Measurements from ENCODE around the gene KIAA1217. TPM values are rescaled to one million over a fixed set of nuclear protein-coding genes. Genes with fewer than 3 reads are reported as not detected.

The KIAA1217 gene
- total RNA-seq, 1 experiment from 2014 or later: 171 TPM

- no TSS peak for BruUV-seq (replicated peaks)
These were observed 294.8 kb downstream of the KIAA1217 start for GRCh38 chr10:24503461-24504320.

DNA sequence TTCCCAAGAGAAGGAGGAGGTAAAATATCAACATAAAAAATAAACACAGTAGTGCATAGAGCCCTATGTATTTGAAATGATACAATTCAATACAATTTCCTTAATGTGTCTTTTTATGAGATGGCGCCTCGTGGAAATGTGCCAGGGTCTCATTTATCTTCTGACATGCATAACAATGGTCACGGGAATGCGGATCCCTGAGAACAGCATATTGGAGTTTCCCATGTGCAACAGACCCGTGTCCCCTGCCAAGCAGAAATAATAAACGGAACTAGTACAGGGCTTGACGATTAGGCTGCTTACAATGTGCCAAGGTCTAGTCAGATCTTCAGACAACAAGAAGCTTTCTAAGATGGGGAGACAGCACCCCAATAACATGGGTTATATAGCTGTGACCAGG lies 296.8 kb downstream of the KIAA1217 start:
- Mint-ChIP-seq H3K4me1 (ENCODE audit: low read depth, unreplicated experiment) (peaks cover 7% of the 10 kb centered on the region), H3K27me3 (ENCODE audit: insufficient read depth, unreplicated experiment) (no peaks in the 10 kb centered on the region), H3K36me3 (ENCODE audit: insufficient read depth, unreplicated experiment) (peaks cover 87% of the 10 kb centered on the region), H3K9me3 (ENCODE audit: unreplicated experiment) (no peaks in the 10 kb centered on the region), H3K4me3 (ENCODE audit: unreplicated experiment) (no peak overlapping the region), H3K27ac (ENCODE audit: unreplicated experiment) (no peak overlapping the region)
- BruUV-seq (replicated peaks): no TSS peak
- H3K4me3 ChIP-seq (ENCODE audit: low read depth, low read length): no peak overlapping the region
- ChIA-PET POLR2A (no interaction called here), CTCF (no interaction called here)
- peaks cover 10% of the 10 kb centered on the region for H3K36me3 ChIP-seq (ENCODE audit: control insufficient read depth, insufficient read depth, low read length)
- no peaks in the 10 kb centered on the region for H3K27me3 ChIP-seq (replicated peaks; ENCODE audit: control insufficient read depth, insufficient read depth, low read length)
- intact Hi-C loops (cut with micrococcal nuclease; ENCODE audit: unreplicated experiment): no loop called here
- H3K9me3 ChIP-seq: no peaks in the 10 kb centered on the region
- DNase-seq: no peak
- TF ChIP-seq, protein P1, sequence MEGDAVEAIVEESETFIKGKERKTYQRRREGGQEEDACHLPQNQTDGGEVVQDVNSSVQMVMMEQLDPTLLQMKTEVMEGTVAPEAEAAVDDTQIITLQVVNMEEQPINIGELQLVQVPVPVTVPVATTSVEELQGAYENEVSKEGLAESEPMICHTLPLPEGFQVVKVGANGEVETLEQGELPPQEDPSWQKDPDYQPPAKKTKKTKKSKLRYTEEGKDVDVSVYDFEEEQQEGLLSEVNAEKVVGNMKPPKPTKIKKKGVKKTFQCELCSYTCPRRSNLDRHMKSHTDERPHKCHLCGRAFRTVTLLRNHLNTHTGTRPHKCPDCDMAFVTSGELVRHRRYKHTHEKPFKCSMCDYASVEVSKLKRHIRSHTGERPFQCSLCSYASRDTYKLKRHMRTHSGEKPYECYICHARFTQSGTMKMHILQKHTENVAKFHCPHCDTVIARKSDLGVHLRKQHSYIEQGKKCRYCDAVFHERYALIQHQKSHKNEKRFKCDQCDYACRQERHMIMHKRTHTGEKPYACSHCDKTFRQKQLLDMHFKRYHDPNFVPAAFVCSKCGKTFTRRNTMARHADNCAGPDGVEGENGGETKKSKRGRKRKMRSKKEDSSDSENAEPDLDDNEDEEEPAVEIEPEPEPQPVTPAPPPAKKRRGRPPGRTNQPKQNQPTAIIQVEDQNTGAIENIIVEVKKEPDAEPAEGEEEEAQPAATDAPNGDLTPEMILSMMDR (IDR thresholded peaks at IDR 0.05; ENCODE audit: insufficient read depth in 1 of 2, low read depth in 1 of 2, low read length in 1 of 2, severe bottlenecking in 1 of 2, unreplicated experiment in 1 of 2): no peak
- no peaks in the 10 kb centered on the region for H3K4me1 ChIP-seq

More at GRCh38 chr10:24503461-24504320, 294.8 kb downstream of the KIAA1217 start:
- intact Hi-C loops (cut with micrococcal nuclease; ENCODE audit: unreplicated experiment): loop anchor here (1.0 to 5.0 kb wide), 10 partner anchors 37 to 509 kb away; no protein-coding TSS in a partner anchor
- Histone ChIP-seq H3K27me3 (replicated peaks; ENCODE audit: control insufficient read depth, insufficient read depth, low read length) (no peaks in the 10 kb centered on the region), H3K9me3 (no peaks in the 10 kb centered on the region), H3K4me1 (no peaks in the 10 kb centered on the region), H3K4me3 (ENCODE audit: low read depth, low read length) (no peak overlapping the region), H3K36me3 (ENCODE audit: control insufficient read depth, insufficient read depth, low read length) (peaks cover 10% of the 10 kb centered on the region)
- TF ChIP-seq, protein P1 (IDR thresholded peaks at IDR 0.05; ENCODE audit: insufficient read depth in 1 of 2, low read depth in 1 of 2, low read length in 1 of 2, severe bottlenecking in 1 of 2, unreplicated experiment in 1 of 2): peak; percentile 82 to 87
- Mint-ChIP-seq H3K36me3 (ENCODE audit: insufficient read depth, unreplicated experiment) (peaks cover 85% of the 10 kb centered on the region), H3K27ac (ENCODE audit: unreplicated experiment) (no peak overlapping the region), H3K4me3 (ENCODE audit: unreplicated experiment) (no peak overlapping the region), H3K4me1 (ENCODE audit: low read depth, unreplicated experiment) (peaks cover 7% of the 10 kb centered on the region), H3K27me3 (ENCODE audit: insufficient read depth, unreplicated experiment) (no peaks in the 10 kb centered on the region), H3K9me3 (ENCODE audit: unreplicated experiment) (no peaks in the 10 kb centered on the region)
- DNase-seq: peak; percentile 75 to 80
- ChIA-PET POLR2A (no interaction called here), CTCF (interaction anchor here (0.6 to 1.7 kb wide), 6 partner anchors 9 to 509 kb away, joined by 3 to 5 read pairs (median 4); partner anchors contain the start of gene KIAA1217)

DNA sequence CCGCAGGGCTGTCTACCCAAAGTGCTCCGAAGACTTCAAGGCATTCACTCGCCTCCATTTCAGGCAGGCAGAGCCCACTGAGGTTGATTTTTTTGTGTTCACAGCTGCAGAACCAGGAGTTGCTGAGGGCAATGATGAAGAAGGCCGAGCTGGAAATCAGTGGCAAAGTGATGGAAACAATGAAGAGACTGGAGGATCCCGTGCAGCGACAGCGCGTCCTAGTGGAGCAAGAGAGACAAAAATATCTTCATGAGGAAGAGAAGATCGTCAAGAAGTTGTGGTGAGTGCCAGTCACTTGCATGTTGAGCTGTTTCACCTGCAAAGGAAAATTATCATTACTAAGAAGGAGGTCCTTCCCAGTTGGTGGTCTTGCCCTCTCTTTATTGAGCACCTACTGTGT lies 304.2 kb downstream of the KIAA1217 start:
- Histone ChIP-seq H3K9me3 (no peaks in the 10 kb centered on the region), H3K4me1 (no peaks in the 10 kb centered on the region), H3K4me3 (ENCODE audit: low read depth, low read length) (no peak overlapping the region), H3K36me3 (ENCODE audit: control insufficient read depth, insufficient read depth, low read length) (peaks cover 7% of the 10 kb centered on the region), H3K27me3 (replicated peaks; ENCODE audit: control insufficient read depth, insufficient read depth, low read length) (no peaks in the 10 kb centered on the region)
- TF ChIP-seq, protein P1 (IDR thresholded peaks at IDR 0.05; ENCODE audit: insufficient read depth in 1 of 2, low read depth in 1 of 2, low read length in 1 of 2, severe bottlenecking in 1 of 2, unreplicated experiment in 1 of 2): peak; percentile 41 to 43
- H3K27ac Mint-ChIP-seq (ENCODE audit: unreplicated experiment): peak overlapping the region; percentile 25
- no peaks in the 10 kb centered on the region for H3K27me3 Mint-ChIP-seq (ENCODE audit: insufficient read depth, unreplicated experiment)
- no TSS peak for BruUV-seq (replicated peaks)
- no peaks in the 10 kb centered on the region for H3K9me3 Mint-ChIP-seq (ENCODE audit: unreplicated experiment)
- H3K36me3 Mint-ChIP-seq (ENCODE audit: insufficient read depth, unreplicated experiment): peaks cover 92% of the 10 kb centered on the region
- ChIA-PET POLR2A (no interaction called here), CTCF (interaction anchor here (0.6 to 1.2 kb wide), 4 partner anchors 10 to 311 kb away, joined by 3 read pairs; no protein-coding TSS in a partner anchor)
- peaks cover 8% of the 10 kb centered on the region for H3K4me1 Mint-ChIP-seq (ENCODE audit: low read depth, unreplicated experiment)
- intact Hi-C loops (cut with micrococcal nuclease; ENCODE audit: unreplicated experiment): loop anchor here (2.0 kb wide), 1 partner anchor 518 kb away; no protein-coding TSS in a partner anchor
- DNase-seq: peak in 1 of 2 experiments; percentile 47
- H3K4me3 Mint-ChIP-seq (ENCODE audit: unreplicated experiment): peak overlapping the region; percentile 7

Data from Caco-2 (cell line).